GM21619 (cell line): Measurements from ENCODE around the gene ZBTB24.
"Not testable (repeated sequence)": the region's sequence is repeated elsewhere in the genome, so short reads cannot be mapped to it uniquely, and the experiment has no call there.

Source experiments
- ATAC-seq: cut with Tn5 transposase; IDR thresholded peaks from one replicate; pipeline ENCODE4 v1.9.1; 2021; ENCODE audit not compliant: unreplicated experiment

Gene ZBTB24

DNA sequence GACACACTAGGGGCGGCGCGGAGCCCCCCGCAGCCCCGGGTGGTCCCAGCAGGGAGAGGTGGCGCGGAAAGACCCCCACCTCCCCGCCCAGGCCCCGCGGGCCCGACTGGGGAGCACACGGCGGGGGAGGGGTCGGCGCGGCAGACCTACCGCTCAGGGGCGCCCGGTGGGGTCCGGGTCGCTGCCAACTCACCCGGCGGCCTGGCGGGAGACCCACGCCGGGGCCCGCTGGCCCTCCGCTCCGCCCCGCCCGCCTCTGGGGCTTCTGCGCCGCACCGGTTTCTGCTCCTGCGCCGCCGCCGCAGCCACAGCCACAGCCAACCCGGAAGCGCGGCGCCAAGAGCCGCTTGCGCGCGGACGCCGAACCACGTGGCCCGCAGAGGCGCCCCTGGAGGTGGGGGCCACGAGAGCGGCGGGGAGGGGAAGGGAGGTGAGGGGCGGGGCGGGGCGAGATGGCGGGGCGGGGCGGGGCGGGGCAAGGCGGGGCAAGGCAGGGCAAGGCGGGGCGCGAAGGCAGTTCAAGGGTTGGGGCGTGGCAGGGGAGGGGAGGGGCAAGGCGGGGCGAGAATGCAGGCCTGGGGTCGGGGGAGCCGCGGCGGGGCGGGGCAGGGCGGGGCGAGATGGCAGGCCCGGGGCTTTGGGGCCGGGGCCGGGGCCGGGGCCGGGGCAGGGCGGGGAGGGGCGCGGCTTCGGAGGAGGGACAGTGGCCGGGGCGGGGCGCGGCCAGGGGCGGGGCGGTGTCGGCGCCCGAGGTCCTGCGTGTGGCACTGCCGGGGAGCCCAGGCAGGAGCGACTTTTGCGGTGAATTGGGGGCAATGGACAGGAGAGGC lies at the start of gene ZBTB24:
TSS of gene ZBTB24 (minus strand) at position 315 of the 830 bp plus-strand sequence. CDS start 1,193 bp downstream, outside the sequence.
- ATAC-seq, result peak; percentile 89

DNA sequence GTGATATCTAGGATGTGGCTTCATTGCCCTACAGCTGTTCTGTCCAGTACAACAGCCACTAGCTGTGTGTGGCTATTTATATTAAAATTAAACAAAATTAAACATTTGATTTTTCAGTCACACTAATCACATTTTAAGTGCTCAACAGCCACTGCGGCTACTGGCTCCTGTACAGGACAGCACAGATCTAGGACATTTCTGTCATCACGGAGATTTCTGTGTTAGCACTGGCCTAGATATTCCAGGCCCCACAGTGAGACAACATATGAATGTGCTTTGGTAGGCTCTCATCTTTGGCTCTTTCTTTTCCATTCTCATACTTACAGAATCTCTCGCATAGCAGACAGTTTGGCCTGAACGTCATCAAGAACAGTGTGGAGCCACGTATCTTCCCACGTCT lies 48.4 kb upstream of the ZBTB24 start:
- no peak for ATAC-seq

DNA sequence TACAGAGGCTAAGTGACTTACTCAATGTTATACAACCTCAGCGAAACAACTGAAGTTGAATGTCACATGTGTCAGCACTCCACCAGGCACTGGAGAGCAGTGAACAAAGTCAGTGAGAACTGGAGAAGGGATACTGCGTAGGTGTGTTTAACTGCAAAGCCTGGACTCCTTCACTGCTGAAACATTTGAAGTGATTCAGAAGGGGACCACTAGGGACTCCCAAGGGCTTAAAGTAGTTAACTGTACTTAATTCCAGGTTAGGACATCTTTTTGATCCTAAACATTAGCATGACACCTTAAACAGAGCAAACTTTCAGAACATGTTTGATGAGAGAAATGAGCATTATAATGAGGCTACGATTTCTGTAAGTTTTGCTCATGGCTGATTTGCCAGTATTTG lies 45.0 kb upstream of the ZBTB24 start:
- no peak for ATAC-seq

DNA sequence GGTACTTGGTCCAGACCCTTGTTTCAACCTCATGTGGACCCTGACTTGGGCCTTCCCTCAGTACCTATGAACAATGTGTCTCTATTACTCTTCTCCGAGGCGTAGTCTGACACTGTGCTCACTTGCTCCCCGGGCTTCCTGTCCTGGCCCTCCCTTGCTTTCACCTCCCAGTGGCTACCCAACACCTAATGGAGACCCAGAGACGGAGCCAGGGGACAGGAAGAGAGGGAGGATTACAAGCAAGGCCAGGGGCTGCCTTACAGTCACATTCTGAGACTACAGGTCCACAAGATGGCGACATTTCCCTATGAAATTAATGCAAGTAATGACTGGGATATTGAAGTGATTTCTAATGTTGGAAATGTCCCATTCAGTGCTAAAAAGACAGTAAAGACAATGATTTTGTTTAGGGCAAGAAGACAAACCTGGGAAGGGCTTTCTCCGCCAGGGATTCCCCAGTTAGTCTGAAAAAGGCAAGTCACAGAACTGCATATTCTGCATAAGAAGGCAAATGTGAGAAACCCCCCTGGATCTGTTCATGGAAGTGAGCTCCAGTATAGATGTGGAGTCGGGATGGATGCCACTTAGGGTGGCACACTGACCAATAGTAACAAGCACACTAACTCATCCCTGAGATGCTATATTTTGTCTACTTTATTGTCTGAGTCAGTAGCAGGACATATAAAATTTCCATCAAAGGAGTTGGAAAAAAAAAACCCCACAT lies 44.0 kb upstream of the ZBTB24 start:
- peak; percentile 85 for ATAC-seq

DNA sequence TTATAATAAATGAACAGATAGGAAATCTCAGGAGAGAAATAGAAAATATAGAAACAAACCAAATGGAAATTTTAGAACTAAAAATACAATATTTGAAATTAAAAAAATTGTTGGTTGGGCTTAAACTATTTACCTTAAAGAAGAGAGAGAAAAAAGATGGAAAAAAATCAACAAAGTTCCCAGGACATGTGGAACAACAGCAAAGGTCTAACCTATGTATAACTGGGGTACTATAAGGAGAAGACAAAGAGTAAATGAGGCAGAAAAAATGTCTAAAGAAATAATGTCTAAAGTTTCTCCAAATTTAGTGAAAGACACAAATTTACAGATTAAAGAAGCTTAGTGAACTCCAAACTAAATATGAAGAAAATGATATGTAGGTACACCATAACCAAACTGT lies 41.1 kb upstream of the ZBTB24 start:
- no peak for ATAC-seq

DNA sequence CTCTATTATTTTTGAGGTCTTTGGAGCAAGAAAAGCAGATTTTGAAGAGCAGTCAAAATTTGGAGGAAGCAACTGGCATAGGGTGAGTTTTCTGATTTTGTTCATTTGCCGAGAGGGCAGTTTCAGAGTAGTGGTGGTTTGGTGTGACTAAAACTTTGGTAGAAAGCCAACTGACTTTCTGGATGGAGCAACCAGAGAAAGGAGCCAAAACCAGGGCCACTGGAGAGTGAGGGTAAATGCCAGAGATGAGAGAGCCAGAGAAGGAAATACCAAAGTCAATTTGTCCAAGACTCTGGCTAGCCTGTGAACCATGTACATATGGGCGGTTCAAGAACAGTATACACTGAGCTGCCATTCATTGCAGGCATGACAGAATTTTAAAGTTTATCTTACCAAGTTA lies 40.5 kb upstream of the ZBTB24 start:
- ATAC-seq, result no peak

DNA sequence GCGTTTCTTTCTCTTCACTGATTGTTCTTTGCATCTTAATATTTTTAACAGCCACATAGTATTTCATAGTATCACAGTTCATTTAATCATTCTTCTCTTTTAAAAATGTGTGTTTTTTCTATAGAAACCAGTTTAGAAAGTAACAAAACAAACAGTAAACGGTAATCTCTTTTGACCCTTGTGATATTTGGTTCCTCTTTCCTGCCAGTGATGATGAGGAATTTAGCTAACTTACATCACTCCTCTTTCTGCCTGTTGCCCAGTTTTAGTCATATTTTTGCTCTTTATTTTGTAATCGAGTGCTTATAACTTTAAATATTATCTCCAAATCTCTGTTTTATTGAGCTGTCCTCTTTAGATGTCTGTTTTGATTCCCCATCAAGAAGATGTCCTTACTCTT lies 38.1 kb upstream of the ZBTB24 start:
- no peak for ATAC-seq

DNA sequence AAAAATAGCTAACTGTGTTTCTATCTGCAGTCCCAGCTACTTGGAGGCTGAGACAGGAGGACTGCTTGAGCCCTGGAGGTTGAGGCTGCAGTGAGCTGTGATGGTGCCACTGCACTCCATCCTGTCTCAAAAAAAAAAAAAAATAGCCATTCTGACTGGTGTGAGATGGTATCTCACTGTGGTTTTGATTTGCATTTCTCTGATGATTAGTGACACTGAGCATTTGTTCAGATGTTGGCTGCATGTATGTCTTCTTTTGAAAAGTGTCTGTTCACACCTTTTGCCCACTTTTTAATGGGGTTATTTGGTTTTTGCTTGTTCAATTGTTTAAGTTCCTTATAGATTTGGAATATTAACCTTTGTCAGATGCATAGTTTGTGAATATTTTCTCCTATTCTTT lies 36.6 kb upstream of the ZBTB24 start:
- ATAC-seq, result not testable (repeated sequence)

DNA sequence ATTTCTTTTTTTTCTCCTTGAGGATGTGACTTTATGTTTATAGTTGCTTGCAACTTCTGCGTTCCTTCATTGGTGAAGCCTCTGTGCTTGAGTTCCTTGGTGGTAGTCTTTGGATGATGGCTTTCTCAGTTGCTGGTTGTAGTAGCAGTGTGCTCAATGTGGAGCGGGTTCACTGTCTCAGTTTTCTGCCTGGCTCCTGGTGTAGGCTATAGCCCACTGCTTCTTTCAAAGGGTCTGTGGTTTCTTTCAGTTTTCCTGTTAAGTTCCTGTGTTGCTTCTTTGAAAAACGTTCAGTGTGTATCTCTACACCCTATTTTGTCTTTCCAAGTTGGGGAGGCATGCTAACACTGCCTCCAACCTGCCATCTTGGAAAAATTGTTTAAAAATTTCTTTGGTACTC lies 33.9 kb upstream of the ZBTB24 start:
- ATAC-seq, result no peak

DNA sequence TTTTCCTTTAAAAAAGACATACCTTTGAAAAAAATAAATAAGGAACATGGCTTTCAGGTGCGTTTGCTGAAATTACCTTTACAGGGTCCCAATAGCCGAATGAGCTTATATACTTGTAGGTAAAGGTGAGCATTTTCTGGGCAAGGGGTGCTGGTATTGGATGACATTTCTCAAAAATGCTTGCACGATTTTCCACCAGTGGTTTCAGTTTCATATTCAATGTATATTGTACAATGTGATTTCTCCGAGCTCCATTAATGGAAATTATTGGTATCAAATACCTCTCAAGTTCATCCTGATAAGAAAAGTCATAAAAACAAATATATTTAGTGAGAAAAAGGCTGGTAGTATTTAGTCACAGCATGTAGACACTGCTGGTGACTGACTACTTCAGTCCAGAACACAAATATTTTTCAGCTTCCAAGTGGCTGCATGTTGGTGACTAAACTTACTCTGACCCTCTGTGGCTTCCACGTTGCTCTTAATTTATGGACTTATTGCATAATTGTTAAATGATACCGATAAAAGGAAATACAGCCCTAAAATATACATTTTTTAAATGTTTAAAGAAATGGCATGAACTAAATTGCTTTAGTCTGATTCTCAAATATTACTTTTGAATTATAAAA lies 32.9 kb upstream of the ZBTB24 start:
- no peak for ATAC-seq

DNA sequence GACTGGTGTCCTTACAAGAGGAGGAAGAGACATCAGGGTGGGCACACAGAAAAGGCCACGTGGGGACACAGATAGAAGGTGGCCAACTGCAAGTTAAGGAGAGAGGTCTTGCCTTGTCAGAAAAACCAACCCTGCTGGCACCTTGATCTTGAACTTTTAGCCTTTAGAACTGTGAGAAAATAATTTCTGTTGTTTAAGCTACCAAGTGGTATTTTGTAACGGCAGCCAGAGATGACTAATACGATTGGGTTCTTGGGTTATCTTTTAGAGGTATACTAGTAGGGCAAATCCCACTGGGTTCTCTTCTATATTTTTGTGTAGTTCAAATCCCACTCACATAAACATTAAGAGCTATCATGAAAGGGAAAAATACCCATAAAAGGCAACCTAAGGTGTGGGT lies 31.9 kb upstream of the ZBTB24 start:
- ATAC-seq, result no peak

DNA sequence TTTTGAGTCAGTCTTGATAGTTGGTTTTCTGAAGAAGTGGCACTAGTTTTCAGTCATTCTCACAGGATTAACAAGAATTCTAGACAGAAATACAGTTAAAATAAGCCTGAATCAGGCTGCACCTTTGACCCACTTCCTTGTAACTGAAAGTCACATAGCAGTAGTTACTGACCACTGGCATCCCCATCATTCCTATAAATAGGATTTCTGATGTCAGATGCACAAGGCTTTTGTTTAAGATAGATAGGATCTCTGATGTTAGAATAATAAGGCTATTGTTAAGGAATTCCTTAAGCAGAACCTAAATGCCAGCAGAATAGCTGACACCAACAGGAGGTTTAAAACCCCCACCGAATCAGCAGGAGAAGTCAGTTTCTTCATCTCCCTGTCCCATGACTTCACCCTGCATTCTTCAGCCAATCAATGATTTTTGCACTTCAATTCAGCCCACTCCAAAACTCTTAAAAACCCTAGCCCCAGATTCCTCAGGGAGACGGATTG lies 30.6 kb upstream of the ZBTB24 start:
- ATAC-seq, result no peak

DNA sequence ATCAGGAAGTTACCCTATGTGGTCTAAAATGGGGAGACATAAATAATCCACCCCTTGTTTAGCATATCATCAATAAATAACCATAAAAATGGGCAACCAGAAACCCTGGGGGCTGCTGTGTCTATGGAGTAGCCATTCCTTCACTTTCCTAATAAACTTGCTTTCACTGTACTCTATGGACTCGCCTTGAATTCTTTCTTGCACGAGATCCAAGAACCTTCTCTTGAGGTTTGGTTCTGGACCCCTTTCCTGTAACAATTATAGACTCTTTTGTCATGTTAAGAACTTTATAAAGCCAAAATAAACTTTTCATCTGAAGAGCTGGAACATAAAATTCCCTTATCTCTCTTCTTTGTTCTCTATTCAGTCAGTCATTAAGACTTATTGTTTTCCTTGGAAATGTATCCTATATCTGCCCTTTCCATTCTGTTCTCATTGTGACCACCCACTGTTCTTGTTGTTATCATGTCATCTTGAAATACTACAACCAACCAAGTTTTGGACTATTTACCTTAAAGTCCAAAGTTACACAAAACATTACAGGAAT lies 29.3 kb upstream of the ZBTB24 start:
- ATAC-seq, result no peak

DNA sequence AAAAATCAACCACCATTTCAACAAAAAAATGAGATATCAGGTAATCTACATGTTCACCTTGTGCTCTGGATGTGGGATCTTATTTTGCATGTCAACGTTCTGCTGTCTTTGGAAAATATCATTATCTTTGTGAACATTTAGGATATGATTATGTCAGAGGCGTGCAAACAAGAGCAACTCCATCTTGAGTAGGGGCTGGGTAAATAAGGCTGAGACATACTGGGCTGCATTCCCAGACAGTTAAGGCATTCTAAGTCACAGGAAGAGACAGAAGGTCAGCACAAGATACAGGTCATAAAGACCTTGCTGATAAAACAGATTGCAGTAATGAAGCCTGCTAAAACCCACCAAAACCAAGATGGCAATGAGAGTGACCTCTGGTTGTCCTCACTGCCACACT lies 28.8 kb upstream of the ZBTB24 start:
- ATAC-seq, result no peak

DNA sequence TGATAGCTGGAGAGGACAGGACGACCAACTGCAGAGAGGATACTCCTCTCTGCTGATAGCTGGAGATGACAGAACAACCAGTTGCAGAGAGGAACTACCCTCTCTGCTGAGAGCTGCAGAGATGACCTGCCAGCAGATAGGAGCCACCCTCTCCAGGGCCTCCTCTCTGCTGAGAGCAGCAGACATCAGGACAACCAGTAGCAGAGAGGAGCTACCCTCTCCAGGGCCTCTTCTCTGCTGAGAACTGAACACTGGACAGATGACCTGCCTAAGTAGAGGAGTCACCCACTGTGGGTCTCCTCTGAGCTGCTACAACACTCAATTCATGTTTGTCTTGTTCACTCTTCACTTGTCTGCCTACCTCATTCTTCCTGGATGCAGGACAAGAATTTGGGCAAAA lies 27.3 kb upstream of the ZBTB24 start:
- ATAC-seq, result no peak

DNA sequence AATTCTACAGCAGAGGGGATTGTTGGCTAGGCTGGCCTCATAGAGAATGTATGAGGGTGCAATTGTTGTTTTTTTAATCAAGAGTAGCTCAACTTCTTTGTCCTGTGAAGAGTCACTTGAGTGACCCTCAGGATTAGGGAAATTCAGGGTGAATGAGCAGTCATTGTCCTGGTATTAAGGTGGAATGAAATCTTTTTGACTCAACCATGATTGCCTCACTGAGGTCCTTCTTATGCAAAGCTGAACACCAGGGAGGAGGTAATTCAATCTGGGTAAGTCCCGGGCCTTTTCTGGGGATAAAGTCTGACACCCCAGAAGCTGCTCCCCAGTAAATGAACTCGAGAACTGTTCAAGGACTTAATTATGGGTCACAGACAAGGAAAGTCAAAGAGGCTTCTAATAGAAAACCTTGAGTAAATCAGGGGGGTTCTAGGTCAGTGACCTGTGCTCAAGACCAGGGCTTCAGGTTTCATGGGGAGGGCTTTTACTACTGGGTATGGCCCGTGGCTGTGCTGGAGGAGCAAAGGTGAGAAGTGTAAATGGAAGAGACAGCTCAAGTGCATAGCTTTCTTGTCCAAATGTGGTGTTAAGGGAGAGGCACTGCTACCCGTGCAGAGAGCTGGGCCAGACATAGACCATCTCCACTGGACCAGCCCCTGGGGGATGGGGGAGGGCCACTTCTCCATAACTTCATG lies 25.3 kb upstream of the ZBTB24 start:
- ATAC-seq, result no peak

DNA sequence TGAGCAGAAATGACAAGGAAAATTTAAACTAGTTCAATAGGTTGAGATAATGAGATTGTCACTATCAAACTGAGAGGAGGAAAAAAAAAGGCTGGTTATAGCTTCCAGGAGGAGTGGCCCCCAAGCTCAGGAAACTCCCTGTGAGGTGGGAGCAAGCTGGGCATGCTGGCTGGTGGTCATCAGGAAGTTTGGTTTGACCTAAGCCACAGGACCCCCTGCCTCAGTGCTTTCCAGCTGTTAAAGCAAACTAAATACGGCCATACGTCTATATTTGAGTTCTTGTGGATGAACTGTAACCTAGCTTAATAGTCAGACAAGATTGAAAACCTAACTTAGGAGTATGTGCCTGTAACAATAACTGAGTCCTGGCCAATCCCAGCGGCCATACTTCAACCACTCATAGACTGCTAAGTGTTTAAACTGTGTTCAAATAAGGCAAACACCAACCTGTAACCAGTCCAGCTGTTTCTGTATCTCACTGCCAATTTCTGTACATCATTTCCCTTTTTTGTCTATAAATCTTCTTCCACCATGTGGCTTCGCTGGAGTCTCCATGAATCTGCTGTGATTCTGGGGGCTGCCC lies 24.6 kb upstream of the ZBTB24 start:
- ATAC-seq, result no peak

DNA sequence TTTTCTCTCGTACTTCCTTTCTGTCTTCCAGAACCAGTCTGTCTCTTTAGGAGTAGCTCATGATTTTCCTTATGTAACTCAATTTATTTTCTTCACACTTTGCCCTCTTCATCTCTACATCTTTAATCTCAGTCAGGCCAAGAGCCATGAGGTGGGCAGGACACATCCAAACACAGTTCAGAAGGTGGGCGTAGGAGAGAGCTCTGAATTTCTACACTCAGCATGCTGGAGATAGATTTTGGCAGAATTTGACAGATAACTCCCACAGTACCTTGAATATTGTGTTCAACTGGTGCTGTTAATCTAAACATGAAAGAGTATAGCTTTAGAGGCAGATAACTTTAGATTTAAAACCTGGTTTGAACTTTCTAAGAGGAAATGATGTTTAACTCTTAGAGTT lies 23.8 kb upstream of the ZBTB24 start:
- no peak for ATAC-seq

DNA sequence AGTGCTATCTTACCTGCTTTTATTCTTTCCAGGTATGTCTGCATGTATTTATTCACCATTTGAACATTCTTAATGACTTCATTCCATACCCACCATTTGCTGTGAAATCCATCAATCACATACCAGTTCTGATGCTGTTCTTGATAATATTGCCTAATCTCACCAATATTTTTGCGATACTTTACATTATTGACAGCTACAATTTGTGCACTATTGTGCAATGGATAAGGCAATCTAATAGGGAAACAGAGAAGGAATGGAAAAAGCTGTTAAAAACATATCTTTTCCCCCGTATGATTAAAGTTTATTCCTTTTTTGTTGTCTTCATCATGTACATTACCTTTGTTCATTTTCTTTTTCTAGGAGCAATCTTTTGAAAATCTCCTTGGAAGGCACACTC lies 23.3 kb upstream of the ZBTB24 start:
- ATAC-seq, result no peak
